22Rv1 (cell line): Measurements from ENCODE around the gene RHOH.

Experiments
- H3K27ac ChIP-seq: fragments of 450-650 bp; 2 replicates; pipeline ENCODE4 v1.5.1; 2017
- CTCF ChIP-seq: fragments of 450-650 bp; IDR thresholded peaks from 2 replicates; pipeline ENCODE4 v1.5.1; 2017; ENCODE audit warnings: mild to moderate bottlenecking
- ZFX ChIP-seq: fragments of 450-650 bp; IDR thresholded peaks from 2 replicates; pipeline ENCODE4 v1.6.1; 2017; ENCODE audit warnings: antibody characterized with exemption, borderline replicate concordance

The RHOH gene

GRCh38 chr4:40179360-40179759 lies 17.5 kb upstream of the RHOH start:
- no peak overlapping the region for H3K27ac ChIP-seq
- no peak for TF ChIP-seq CTCF
- no peak for TF ChIP-seq ZFX

GRCh38 chr4:40180356-40180755 lies 16.5 kb upstream of the RHOH start:
- TF ChIP-seq CTCF (no peak), ZFX (no peak)
- no peak overlapping the region for H3K27ac ChIP-seq

- no peak overlapping the region for H3K27ac ChIP-seq
- TF ChIP-seq ZFX (no peak), CTCF (no peak)
Observed at GRCh38 chr4:40182001-40182400, 14.8 kb upstream of the RHOH start.

GRCh38 chr4:40182954-40183353 lies 13.9 kb upstream of the RHOH start:
- H3K27ac ChIP-seq = no peak overlapping the region
- TF ChIP-seq ZFX = no peak
- no peak for TF ChIP-seq CTCF

GRCh38 chr4:40183615-40184411 lies 13.0 kb upstream of the RHOH start:
- TF ChIP-seq CTCF (no peak), ZFX (no peak)
- H3K27ac ChIP-seq = 0 out of 2 replicates have a peak overlapping the region, but pooled peaks have one; percentile 14

GRCh38 chr4:40185830-40186664 lies 10.8 kb upstream of the RHOH start:
- H3K27ac ChIP-seq = 0 out of 2 replicates have a peak overlapping the region, but pooled peaks have one; percentile 100
- no peak for TF ChIP-seq CTCF
- no peak for TF ChIP-seq ZFX

- no peak for TF ChIP-seq CTCF
- TF ChIP-seq ZFX = no peak
Observed at GRCh38 chr4:40186665-40187014, 10.2 kb upstream of the RHOH start.

More at GRCh38 chr4:40186665-40187014, 10.2 kb upstream of the RHOH start:
- H3K27ac ChIP-seq = 0 out of 2 replicates have a peak overlapping the region, but pooled peaks have one; percentile 100
